ENCODE results near the gene RPS4Y1. TPM values are rescaled to one million over a fixed set of nuclear protein-coding genes. Genes with fewer than 3 reads are reported as not detected.
"Not testable (repeated sequence)": the region's sequence is repeated elsewhere in the genome, so short reads cannot be mapped to it uniquely, and the experiment has no call there.

Gene RPS4Y1
- total RNA-seq, 1 donor from 2014 or later: 194 TPM

GRCh38 chrY:2868035-2868607 lies 26.7 kb downstream of the RPS4Y1 start:
- ATAC-seq: no peak
- DNase-seq (ENCODE audit: missing footprints): no peak
- intact Hi-C loops (cut with DNase I): no loop called here

DNA sequence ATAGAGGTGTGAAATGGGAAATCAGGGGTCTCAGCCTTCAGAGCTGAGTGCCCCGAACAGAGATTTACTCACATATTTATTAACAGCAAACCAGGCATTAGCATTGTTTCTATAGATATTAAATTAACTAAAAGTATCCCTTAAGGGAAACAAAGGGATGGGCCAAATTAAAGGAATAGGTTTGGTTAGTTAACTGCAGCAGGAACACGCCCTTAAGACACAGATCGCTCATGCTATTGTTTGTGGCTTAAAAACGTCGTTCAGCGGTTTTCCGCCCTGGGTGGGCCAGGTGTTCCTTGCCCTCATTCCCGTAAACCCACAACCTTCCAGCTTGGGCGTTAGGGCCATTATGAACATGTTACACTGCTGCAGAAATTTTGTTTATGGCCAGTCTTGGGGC lies 30.8 kb downstream of the RPS4Y1 start:
- DNase-seq (ENCODE audit: missing footprints); ATAC-seq; intact Hi-C loops (cut with DNase I): not testable (repeated sequence)

DNA sequence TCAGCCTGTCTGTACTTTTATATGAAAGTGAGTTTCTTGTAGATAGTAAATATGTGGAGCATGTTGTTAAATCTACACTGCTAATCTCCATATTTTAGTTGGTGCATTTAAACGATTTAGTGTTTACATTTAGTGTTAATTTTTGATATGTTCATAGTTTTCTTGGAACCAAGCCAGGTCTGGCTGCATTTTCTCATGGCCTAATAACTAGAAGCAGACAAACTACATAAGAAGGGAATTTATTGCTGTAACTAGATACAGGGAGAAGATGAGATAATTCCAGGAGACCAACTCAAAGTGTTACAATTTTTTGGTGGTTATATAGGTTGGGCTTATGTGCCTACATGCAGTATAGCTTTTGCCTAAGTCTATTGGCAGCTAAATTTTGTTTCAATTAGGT lies 32.8 kb downstream of the RPS4Y1 start:
- DNase-seq (ENCODE audit: missing footprints) (no peak), ATAC-seq (no peak)
- intact Hi-C loops (cut with DNase I): no loop called here

DNA sequence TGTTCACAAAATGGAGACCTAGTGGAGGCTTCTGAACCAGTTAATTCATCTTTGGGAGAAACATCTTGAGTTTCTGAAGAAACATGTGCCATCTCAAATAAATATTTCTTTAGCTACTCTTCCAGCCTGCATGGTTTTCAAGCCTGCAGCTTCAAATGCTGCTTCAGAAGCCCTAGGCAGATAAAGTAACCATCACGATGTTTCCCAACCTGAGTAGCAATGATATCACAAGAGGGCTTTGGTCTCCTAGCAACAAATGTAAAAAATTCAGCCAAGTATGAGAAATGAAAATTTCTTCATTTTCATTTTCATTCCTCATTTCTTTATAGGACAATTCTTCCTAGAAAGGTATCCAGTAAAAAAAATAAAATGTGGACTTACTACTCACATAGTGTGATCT lies 42.2 kb downstream of the RPS4Y1 start:
- no peak for DNase-seq (ENCODE audit: missing footprints)
- no peak for ATAC-seq
- intact Hi-C loops (cut with DNase I): no loop called here

DNA sequence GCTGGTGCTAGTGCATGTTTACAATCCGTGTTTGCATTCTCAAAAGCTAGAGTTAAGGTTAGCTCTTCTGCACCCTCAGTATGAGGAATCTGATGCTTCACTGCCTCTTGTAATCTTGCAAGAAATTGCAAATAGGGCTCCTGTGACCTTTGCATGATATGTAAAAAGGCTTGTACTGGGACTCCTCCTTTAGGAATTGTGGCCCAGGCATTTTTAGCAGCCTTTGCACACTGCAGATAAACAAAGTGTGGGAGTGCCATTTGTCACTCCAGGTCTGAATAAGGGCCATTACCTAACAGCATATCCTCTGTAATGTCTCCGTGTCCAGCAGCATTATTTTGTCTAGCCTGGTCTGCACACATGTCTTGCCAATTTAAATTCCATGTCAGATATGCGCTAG lies 44.5 kb downstream of the RPS4Y1 start:
- DNase-seq (ENCODE audit: missing footprints) (no peak), ATAC-seq (no peak)
- intact Hi-C loops (cut with DNase I): no loop called here

- intact Hi-C loops (cut with DNase I): no loop called here
- ATAC-seq (no peak), DNase-seq (ENCODE audit: missing footprints) (no peak)
Observed at GRCh38 chrY:2887386-2887785, 46.0 kb downstream of the RPS4Y1 start.

DNA sequence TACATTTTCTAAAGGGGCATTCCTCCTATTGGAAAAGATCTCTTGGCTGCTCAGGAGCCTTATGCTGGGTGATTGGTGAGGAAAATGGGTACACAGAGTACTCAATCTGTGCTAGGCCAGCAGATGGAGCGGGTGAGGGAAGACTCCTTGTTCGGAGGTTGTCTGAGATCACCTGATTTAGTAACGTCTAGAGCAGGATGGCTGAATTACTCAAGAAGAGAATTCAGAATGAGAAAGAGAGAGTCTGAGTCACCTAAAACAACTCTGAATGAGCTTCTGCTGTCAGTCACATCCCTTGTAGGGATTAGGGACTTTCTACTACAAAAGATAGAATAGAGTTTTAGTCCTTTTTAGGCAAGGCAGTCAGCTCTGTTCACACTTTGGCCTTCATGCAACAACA lies 46.6 kb downstream of the RPS4Y1 start:
- ATAC-seq (no peak), DNase-seq (ENCODE audit: missing footprints) (no peak)
- intact Hi-C loops (cut with DNase I): no loop called here

- DNase-seq (ENCODE audit: missing footprints): no peak
- intact Hi-C loops (cut with DNase I): no loop called here
- ATAC-seq: no peak
Observed at GRCh38 chrY:2893471-2893870, 52.1 kb downstream of the RPS4Y1 start.

DNA sequence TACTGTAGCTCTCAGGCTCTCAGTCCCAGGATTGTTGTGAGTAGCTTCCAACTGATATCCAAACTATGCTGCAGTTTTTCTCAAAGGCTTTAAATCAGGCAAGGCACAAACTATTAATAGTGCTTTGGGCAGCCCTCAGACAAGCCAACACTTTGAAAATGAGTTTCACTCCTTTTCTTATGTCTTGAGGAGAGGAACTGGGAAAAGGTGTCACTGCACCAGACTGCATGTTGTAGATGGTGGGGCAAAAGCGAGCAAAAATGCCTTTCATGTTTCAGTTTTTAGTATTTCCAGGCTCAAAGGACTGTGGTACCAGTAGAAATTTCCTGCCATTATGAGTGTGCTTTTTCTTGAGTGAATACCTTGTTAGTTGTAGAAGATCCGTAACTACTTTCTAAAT lies 54.6 kb downstream of the RPS4Y1 start:
- ATAC-seq (no peak), DNase-seq (ENCODE audit: missing footprints) (no peak)
- intact Hi-C loops (cut with DNase I): no loop called here

- ATAC-seq (no peak), DNase-seq (ENCODE audit: missing footprints) (no peak)
- intact Hi-C loops (cut with DNase I): no loop called here
Observed at GRCh38 chrY:2907356-2907755, 66.0 kb downstream of the RPS4Y1 start.

DNA sequence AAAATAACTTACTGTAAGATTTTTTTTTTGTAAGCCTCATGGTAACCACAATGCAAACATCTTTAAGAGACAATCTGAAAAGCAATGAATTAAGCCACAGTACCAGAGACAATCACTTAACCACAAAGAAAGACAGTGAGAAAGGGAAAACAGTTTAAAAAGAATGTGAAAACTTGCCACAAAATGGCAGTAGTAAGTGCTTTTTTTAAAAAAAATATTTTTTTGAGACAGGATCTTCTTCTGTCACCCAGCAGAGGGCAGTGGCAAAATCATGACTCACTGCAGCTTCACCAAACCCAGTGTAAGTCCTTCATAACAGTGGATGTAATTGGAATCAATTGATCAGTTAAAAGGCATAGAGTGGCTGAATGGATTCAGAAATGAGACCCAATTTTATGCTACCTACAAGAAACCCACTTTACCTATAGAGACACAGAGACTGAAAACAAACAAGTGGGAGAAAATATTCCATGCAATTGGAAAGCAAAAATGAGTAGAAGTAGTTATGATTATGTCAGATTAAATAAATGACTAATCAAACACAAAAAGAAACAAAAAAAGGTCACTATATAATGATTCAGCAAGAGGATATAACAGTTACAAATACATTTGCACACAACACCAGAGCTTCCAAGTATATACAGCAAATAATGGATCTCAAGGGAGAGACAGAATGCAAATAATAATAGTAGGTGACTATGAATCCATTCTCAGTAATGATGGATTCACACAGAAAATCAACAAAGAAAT lies 71.8 kb downstream of the RPS4Y1 start:
- intact Hi-C loops (cut with DNase I): no loop called here
- DNase-seq (ENCODE audit: missing footprints): no peak
- no peak for ATAC-seq

Other genes starting within 250 kb of the RPS4Y1 start
- gene SRY, start 53.9 kb upstream of the RPS4Y1 start, total RNA-seq: not detected
- 12.2 TPM for gene ZFY, start 93.8 kb downstream of the RPS4Y1 start, total RNA-seq

Data from Right ventricle myocardium inferior (tissue), 1 donor.